ENCODE data around the gene RASEF. TPM values are rescaled to one million over a fixed set of nuclear protein-coding genes. Genes with fewer than 3 reads are reported as not detected.
"Not testable (repeated sequence)": the region's sequence is repeated elsewhere in the genome, so short reads cannot be mapped to it uniquely, and the experiment has no call there.

RASEF gene
- total RNA-seq (not detected), total RNA-seq (0 to 0.58 reads per million in 2 donors)

DNA sequence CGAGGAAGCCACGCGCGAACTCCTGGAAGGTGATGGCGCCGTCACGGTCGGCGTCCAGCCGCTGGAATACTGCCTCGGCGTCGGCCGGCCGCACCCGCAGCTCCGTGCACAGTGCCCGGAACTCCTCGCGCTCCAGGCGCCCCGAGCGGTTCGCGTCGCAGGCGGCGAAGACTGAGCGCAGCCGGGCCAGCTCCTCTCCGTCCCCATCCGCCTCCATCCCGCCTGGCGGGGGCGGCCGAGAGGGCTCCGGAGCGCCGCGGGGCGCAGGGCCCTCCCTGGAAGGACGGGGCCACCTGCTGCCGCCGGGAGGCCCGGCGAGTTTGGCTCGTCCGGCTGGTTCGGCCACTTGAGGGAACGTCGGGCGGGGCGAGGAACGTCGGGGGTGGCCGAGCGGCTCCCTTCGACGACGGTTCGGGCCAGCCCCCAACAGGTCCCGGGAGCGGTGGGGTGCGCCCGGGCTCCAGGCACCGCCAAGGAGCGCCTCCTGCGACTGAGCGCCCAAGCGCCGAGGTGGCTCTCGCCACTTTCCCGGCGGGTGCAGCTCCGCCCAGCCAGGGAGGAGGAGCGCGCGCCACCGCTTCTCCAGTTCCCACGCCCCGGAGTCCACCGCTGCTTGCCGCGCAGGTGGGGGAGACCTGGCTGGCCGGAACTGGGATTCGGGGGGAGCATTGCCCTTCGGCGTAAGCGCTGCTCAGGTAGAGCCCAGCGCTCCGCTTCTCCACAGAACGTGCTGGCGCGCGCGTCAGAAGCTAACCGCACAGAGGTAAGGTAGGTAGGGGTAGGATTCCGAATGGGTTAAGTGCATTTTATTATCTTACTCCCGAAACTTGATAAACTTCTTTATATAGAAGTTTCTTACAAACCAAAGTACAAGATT is at the start of gene RASEF:
RASEF (minus strand) TSS at position 492 of the 877 bp plus-strand sequence; CDS start at position 217, 275 bp downstream.
- H3K27me3 Mint-ChIP-seq = peaks cover 22% of the 10 kb centered on the region
- DNase-seq = no peak
- H3K27ac Mint-ChIP-seq = no peak within 1 kb of the TSS
- no peaks in the 10 kb centered on the region for H3K9me3 ChIP-seq (ENCODE audit: control insufficient read depth, low read length, poor library complexity, severe bottlenecking)
- H3K4me3 Mint-ChIP-seq = no peak within 1 kb of the TSS
- no peaks in the 10 kb centered on the region for H3K36me3 Mint-ChIP-seq (ENCODE audit: low read depth)
- no peaks in the 10 kb centered on the region for H3K4me1 Mint-ChIP-seq
- no peak for ATAC-seq

DNA sequence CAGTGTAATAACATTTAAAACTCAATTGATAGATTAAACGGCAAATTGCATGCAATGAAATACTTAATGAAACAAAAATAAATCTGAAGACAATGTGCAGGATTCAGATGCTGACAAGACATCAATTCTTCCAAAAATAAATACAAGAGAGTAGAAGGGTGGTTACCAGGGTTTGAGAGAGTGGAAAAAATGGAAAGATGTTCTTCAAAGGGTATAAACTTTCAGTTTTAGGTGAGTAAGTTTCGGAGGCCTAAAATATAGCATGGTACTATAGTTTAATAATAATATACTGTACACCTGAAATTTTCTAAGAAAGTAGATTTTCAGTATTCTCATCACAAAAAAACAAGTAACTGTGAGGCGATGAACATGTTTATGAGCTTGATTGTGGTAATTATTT is 48.2 kb upstream of the RASEF start:
- H3K27me3 Mint-ChIP-seq = no peaks in the 10 kb centered on the region
- ATAC-seq (no peak), DNase-seq (no peak)
- H3K36me3 Mint-ChIP-seq (ENCODE audit: low read depth) = no peaks in the 10 kb centered on the region
- no peak overlapping the region for H3K4me3 Mint-ChIP-seq
- no peak overlapping the region for H3K27ac Mint-ChIP-seq
- no peaks in the 10 kb centered on the region for H3K4me1 Mint-ChIP-seq
- H3K9me3 ChIP-seq (ENCODE audit: control insufficient read depth, low read length, poor library complexity, severe bottlenecking) = no peaks in the 10 kb centered on the region

DNA sequence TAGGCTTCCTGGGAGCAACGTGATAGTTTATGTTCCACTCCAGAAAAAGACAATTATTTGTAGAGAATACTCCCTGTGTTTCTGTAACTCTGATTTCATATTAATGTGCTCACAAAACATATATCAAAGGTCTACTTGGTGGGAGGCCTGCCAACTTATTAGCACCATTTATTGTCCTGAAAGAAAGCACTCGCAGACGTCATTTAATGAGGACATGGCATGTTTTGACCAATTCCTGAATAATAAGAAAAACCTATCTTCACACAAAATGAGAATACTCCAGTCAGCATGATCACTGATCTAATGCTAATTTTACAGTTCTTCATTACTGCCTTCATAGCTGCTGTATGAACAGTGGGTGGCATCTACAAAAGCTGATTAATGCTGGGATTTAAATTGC is 46.4 kb upstream of the RASEF start:
- Mint-ChIP-seq H3K27me3 (no peaks in the 10 kb centered on the region), H3K4me1 (no peaks in the 10 kb centered on the region), H3K27ac (no peak overlapping the region), H3K36me3 (ENCODE audit: low read depth) (no peaks in the 10 kb centered on the region), H3K4me3 (no peak overlapping the region)
- DNase-seq (no peak), ATAC-seq (no peak)
- H3K9me3 ChIP-seq (ENCODE audit: control insufficient read depth, low read length, poor library complexity, severe bottlenecking) = no peaks in the 10 kb centered on the region

DNA sequence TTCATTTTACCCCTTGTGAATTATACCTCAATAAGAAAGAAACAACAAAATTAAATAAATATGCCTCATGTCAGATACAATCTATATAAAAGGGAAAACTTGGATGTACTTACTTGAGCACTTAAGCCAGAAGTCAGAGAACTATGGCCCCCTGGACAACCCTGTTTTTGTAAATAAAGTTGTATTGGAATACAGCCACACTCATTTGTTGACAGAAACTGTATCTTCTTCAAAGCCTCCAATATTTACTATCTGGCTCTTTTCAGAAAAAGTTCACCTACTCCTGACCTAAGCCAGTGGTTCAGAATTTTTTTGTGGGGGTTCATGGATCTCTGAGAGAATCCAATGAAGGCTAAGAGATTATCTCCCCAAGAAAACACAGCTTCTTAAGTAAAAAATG is 45.3 kb upstream of the RASEF start:
- H3K27me3 Mint-ChIP-seq = no peaks in the 10 kb centered on the region
- H3K4me3 Mint-ChIP-seq = no peak overlapping the region
- DNase-seq (no peak), ATAC-seq (no peak)
- H3K27ac Mint-ChIP-seq = no peak overlapping the region
- no peaks in the 10 kb centered on the region for H3K4me1 Mint-ChIP-seq
- no peaks in the 10 kb centered on the region for H3K36me3 Mint-ChIP-seq (ENCODE audit: low read depth)
- H3K9me3 ChIP-seq (ENCODE audit: control insufficient read depth, low read length, poor library complexity, severe bottlenecking) = no peaks in the 10 kb centered on the region

DNA sequence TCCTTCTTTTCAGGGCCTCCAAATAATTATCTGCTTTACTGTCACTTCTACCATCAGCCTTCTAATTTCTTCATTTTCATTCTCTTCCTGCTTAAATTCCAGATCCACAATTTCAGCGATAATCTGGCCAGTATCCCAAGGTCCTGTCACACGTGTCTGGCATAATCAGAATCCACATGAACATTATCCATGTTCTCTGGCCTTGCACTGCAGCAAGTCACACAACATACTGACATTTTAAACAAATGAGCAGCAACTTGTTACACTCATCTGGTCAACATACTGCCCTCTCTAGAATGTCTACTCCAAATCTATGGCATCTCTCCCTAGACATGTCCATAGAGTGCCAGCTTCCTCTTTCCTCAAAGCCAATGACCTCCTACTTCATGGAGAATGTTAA is 43.8 kb upstream of the RASEF start:
- no peaks in the 10 kb centered on the region for H3K4me1 Mint-ChIP-seq
- ATAC-seq = no peak
- H3K27me3 Mint-ChIP-seq = no peaks in the 10 kb centered on the region
- no peaks in the 10 kb centered on the region for H3K36me3 Mint-ChIP-seq (ENCODE audit: low read depth)
- H3K9me3 ChIP-seq (ENCODE audit: control insufficient read depth, low read length, poor library complexity, severe bottlenecking) = no peaks in the 10 kb centered on the region
- DNase-seq = no peak
- no peak overlapping the region for H3K27ac Mint-ChIP-seq
- H3K4me3 Mint-ChIP-seq = no peak overlapping the region

DNA sequence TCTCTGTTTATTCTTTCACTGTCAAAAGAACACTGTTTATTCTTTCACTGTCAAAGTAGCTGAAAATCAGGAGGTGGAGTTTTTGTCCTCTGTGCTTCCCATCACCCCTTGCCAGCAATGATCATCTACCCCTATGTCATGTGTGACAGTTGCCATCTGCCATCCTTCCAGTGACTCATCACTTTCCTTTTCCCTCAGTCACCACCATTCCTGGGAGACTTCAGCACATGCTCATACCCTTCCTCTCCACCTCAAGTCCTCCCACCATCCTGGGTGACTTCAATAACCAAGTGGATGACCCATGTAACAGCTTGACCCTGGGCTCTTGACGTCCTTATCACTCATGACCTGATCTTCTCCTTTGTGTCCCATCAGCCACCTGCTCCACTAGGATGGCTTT is 43.3 kb upstream of the RASEF start:
- no peak overlapping the region for H3K27ac Mint-ChIP-seq
- ATAC-seq (no peak), DNase-seq (no peak)
- H3K36me3 Mint-ChIP-seq (ENCODE audit: low read depth) = no peaks in the 10 kb centered on the region
- no peak overlapping the region for H3K4me3 Mint-ChIP-seq
- no peaks in the 10 kb centered on the region for H3K27me3 Mint-ChIP-seq
- H3K9me3 ChIP-seq (ENCODE audit: control insufficient read depth, low read length, poor library complexity, severe bottlenecking) = no peaks in the 10 kb centered on the region
- no peaks in the 10 kb centered on the region for H3K4me1 Mint-ChIP-seq

DNA sequence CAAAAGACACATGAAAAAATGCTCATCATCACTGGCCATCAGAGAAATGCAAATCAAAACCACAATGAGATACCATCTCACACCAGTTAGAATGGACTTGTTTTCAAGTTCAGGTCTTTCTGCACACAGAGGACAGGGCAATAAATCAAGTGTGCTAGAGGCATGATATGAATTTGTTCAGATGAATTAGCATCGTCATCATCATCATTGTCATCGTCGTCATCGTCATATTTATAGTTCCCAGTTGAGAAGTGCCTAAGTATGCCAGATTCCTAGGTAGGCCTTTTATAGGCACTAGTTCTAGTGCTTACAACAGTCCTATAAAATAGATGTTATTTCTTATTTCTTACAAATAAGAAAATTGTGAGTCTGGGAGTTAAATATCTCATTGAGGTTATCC is 34.7 kb upstream of the RASEF start:
- no peak for DNase-seq
- H3K4me1 Mint-ChIP-seq = no peaks in the 10 kb centered on the region
- no peaks in the 10 kb centered on the region for H3K9me3 ChIP-seq (ENCODE audit: control insufficient read depth, low read length, poor library complexity, severe bottlenecking)
- H3K27me3 Mint-ChIP-seq = no peaks in the 10 kb centered on the region
- no peak overlapping the region for H3K27ac Mint-ChIP-seq
- H3K4me3 Mint-ChIP-seq = no peak overlapping the region
- no peaks in the 10 kb centered on the region for H3K36me3 Mint-ChIP-seq (ENCODE audit: low read depth)
- no peak for ATAC-seq

DNA sequence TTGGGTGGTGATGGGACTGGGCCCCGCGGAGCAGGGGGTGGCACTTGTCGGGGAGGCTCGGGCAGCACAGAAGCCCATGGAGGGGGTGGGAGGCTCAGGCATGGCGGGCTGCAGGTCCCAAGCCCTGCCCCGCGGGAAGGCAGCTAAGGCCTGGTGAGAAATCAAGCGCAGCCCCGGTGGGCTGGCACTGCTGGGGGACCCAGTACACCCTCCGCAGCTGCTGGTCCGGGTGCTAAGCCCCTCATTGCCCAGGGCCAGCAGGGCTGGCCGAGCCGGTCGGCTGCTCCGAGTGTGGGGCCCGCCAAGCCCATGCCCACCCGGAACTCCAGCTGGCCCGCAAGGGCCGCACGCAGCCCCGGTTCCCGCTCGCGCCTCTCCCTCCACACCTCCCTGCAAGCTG is 30.4 kb upstream of the RASEF start:
- H3K36me3 Mint-ChIP-seq (ENCODE audit: low read depth); DNase-seq; H3K27me3 Mint-ChIP-seq; H3K9me3 ChIP-seq (ENCODE audit: control insufficient read depth, low read length, poor library complexity, severe bottlenecking); H3K27ac Mint-ChIP-seq; H3K4me1 Mint-ChIP-seq; ATAC-seq; H3K4me3 Mint-ChIP-seq: not testable (repeated sequence)

DNA sequence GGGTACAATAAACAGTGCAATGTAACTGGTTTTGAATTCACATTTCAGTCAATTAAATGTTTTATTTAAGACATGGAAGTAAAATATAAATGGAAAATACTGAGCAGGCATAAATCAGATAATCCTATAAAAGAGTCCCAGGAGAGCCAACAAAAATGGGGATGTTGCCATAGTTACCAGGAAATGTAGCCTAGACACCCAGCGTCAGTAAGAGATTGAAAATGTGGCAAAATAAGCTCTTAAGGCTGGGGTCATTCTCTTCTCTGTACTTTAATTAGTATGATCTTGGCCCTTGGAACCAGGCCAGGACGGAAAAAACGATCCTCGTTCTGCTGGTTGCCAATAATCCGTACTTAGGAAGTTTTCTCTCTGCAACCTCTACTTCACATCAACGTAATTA is 18.9 kb upstream of the RASEF start:
- Mint-ChIP-seq H3K27ac (no peak overlapping the region), H3K4me3 (no peak overlapping the region), H3K4me1 (no peaks in the 10 kb centered on the region), H3K36me3 (ENCODE audit: low read depth) (no peaks in the 10 kb centered on the region), H3K27me3 (no peaks in the 10 kb centered on the region)
- DNase-seq (no peak), ATAC-seq (no peak)
- no peaks in the 10 kb centered on the region for H3K9me3 ChIP-seq (ENCODE audit: control insufficient read depth, low read length, poor library complexity, severe bottlenecking)

DNA sequence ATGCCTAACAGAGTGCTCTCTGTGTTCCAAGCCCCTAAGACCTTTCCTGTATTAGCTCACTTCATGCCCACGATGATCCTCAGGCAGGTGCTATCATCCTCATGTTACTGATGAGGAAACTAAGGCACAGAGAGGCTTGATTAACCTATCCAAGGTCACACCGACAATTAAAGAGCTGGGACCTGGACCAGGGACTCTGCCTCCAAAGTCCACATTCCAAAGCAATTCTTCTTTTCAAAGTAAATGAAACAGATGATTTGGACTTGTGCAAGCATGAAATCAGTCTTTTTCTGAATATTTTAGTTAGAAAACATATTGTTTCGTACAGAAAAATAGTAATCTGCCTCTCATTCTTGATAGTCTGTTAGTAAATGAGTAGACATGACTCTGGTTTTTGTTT is 18.1 kb upstream of the RASEF start:
- Mint-ChIP-seq H3K4me1 (no peaks in the 10 kb centered on the region), H3K27ac (no peak overlapping the region), H3K27me3 (no peaks in the 10 kb centered on the region), H3K4me3 (no peak overlapping the region), H3K36me3 (ENCODE audit: low read depth) (no peaks in the 10 kb centered on the region)
- DNase-seq (no peak), ATAC-seq (no peak)
- H3K9me3 ChIP-seq (ENCODE audit: control insufficient read depth, low read length, poor library complexity, severe bottlenecking) = no peaks in the 10 kb centered on the region

DNA sequence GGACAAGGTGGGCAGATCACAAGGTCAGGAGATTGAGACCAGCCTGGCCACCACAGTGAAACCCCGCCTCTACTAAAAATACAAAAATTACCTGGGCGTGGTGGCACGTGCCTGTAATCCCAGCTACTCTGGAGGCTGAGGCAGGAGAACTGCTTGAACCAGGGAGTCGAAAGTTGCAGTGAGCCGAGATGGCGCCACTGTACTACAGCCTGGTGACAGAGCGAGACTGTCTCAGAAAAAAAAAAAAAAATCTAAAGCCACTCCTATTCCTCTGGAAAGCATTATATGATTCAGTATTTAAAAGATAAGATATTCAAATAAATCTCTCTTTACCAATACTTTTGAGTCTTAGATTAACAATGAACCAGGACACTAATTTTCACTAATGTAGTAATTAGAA is 13.0 kb upstream of the RASEF start:
- H3K4me1 Mint-ChIP-seq; DNase-seq; H3K27me3 Mint-ChIP-seq; H3K9me3 ChIP-seq (ENCODE audit: control insufficient read depth, low read length, poor library complexity, severe bottlenecking); ATAC-seq; H3K27ac Mint-ChIP-seq; H3K4me3 Mint-ChIP-seq; H3K36me3 Mint-ChIP-seq (ENCODE audit: low read depth): not testable (repeated sequence)

DNA sequence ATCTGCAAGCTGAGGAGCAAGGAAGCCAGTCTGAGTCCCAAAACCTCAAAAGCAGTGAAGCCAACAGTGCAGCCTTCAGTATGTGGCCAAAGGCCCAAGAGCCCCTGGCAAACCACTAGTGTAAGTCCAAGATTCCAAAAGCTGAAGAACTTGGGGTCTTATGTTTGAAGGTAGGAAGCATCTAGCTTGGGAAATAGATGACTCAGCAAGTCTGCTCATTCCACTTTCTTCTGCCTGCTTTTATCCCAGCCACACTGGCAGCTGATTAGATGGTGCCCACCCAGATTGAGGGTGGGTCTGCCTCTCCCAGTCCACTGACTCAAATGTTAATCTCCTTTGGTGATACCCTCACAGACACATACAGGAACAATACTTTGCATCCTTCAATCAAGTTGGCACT is 9.6 kb upstream of the RASEF start:
- H3K27me3 Mint-ChIP-seq; H3K27ac Mint-ChIP-seq; DNase-seq; H3K36me3 Mint-ChIP-seq (ENCODE audit: low read depth); H3K4me1 Mint-ChIP-seq; ATAC-seq; H3K9me3 ChIP-seq (ENCODE audit: control insufficient read depth, low read length, poor library complexity, severe bottlenecking); H3K4me3 Mint-ChIP-seq: not testable (repeated sequence)

DNA sequence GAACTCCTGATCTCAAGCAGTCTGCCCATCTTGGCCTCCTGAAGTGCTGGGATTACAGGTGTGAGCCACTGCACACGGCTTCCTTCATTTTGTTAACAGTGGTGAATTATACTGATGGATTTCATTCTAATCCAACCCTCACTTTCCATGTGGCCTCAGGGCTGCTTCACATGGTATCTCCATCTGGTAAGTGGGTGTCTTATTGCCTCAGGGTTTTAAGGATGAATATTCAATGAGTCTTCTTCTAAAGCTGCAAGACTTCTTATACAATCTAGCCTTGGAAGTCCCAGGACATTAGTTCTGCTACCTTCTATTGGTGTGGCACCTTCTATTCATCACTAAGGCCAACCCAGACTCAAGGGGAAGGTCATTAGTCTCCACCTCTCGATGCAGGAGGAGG is 8.7 kb upstream of the RASEF start:
- no peak overlapping the region for H3K27ac Mint-ChIP-seq
- H3K4me3 Mint-ChIP-seq = no peak overlapping the region
- DNase-seq (no peak), ATAC-seq (no peak)
- no peaks in the 10 kb centered on the region for H3K27me3 Mint-ChIP-seq
- H3K9me3 ChIP-seq (ENCODE audit: control insufficient read depth, low read length, poor library complexity, severe bottlenecking) = no peaks in the 10 kb centered on the region
- H3K36me3 Mint-ChIP-seq (ENCODE audit: low read depth) = no peaks in the 10 kb centered on the region
- no peaks in the 10 kb centered on the region for H3K4me1 Mint-ChIP-seq

DNA sequence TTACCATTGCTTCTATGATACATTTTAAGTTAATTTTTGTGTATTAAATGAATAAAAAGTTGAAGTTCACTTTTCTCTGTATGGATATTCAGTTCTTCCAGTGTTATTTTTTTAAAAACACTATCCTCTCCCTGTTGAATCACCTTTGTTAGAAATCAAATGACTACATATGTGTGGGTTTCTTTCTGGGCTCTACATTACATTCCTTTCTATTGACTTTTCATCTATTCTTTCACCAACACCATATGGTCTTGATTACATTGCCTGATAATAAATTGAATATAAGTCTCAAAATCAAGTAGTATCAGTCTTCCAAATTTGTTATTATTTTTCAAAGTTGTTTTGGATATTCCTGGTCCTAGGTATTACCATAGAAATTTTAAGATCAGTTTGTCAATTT is 7.3 kb upstream of the RASEF start:
- no peak for ATAC-seq
- H3K9me3 ChIP-seq (ENCODE audit: control insufficient read depth, low read length, poor library complexity, severe bottlenecking) = no peaks in the 10 kb centered on the region
- H3K36me3 Mint-ChIP-seq (ENCODE audit: low read depth) = no peaks in the 10 kb centered on the region

More for the DNA sequence above, 7.3 kb upstream of the RASEF start:
- Mint-ChIP-seq H3K4me3 (no peak overlapping the region), H3K4me1 (no peaks in the 10 kb centered on the region), H3K27ac (no peak overlapping the region), H3K27me3 (no peaks in the 10 kb centered on the region)
- DNase-seq = no peak

All from T-helper 17 cell (primary cell).